HCT116 (cell line): ENCODE data around the gene INSR. TPM values are rescaled to one million over a fixed set of nuclear protein-coding genes. Genes with fewer than 3 reads are reported as not detected.

Source experiments
- ATAC-seq: fragments of 200-7000 bp; cut with Tn5 transposase; 2 replicates; pipeline ENCODE4 v1.9.1; 2020; ENCODE audit warnings: mild to moderate bottlenecking, moderate library complexity
- BruUV-seq: library from RNA; stranded (reverse); fragments of 400-500 nt; replicated peaks from 2 replicates; lab custom pipeline; 2021; lab: Mats Ljungman, UMichigan
- CTCF ChIA-PET: fragments of 300-600 bp; sonication (Branson Sonifier 250); formaldehyde crosslinking; loops from one replicate; lab custom pipeline; 2021; ENCODE audit warnings: antibody characterized with exemption; lab: Charles Lee
- POLR2A ChIA-PET: fragments of 300-600, 350-600 bp; sonication (Branson Sonifier 250); formaldehyde crosslinking; loops from one replicate; lab custom pipeline; 2021; ENCODE audit warnings: antibody characterized with exemption; lab: Charles Lee
- RAD21 ChIA-PET, 2 experiments: fragments of 300-600 bp; sonication (Branson Sonifier 250); formaldehyde crosslinking; loops; one replicate each; lab custom pipeline; 2023; ENCODE audit warnings: low total read pairs in 2 of 2; ENCODE audit not compliant: uncharacterized antibody in 2 of 2, unreplicated experiment in 2 of 2, low non-redundant PET in 1 of 2; lab: Charles Lee
- DNase-seq: peaks from one replicate; pipeline ENCODE4 v3.0.0-alpha.2; 2010; ENCODE audit warnings: low read depth, low spot score
- H2AFZ ChIP-seq: fragments of 200-600 bp; shearing (Covaris generic), sonication (generic); 2 replicates; pipeline ENCODE4 v1.6.1; 2017; ENCODE audit warnings: low read depth, mixed run types, mixed read lengths, antibody characterized with exemption, low read length; ENCODE audit not compliant: poor library complexity, severe bottlenecking
- H3K27ac ChIP-seq: 2 replicates; pipeline ENCODE4 v1.5.1; 2012; ENCODE audit warnings: low read depth, low read length
- H3K27me3 ChIP-seq: fragments of 200-600 bp; sonication (generic); 2 replicates; pipeline ENCODE4 v1.6.1; 2016; ENCODE audit warnings: mixed run types, low read length, mixed read lengths; ENCODE audit not compliant: insufficient read depth
- H3K36me3 ChIP-seq, 2 experiments: fragments of 200-500 bp in 1 of 2; fragments of 200-600 bp in 1 of 2; sonication (Bioruptor generic) in 1 of 2; sonication (generic) in 1 of 2; 2 replicates each; pipeline versions ENCODE4 v1.5.1 to v1.6.1; 2014 to 2016; ENCODE audit warnings: low read length in 2 of 2, inconsistent platforms in 1 of 2, mixed read lengths in 1 of 2, mixed run types in 1 of 2; ENCODE audit not compliant: insufficient read depth in 2 of 2, control insufficient read depth in 1 of 2
- H3K4me1 ChIP-seq, 2 experiments: fragments of 200-600 bp in 1 of 2; sonication (generic) in 1 of 2; 2 replicates each; pipeline versions ENCODE4 v1.5.1 to v1.6.1; 2012 to 2017; ENCODE audit warnings: low read length in 2 of 2, inconsistent platforms in 1 of 2, mild to moderate bottlenecking in 1 of 2, mixed read lengths in 1 of 2, mixed run types in 1 of 2, moderate library complexity in 1 of 2; ENCODE audit not compliant: insufficient read depth in 2 of 2, control insufficient read depth in 1 of 2
- H3K4me2 ChIP-seq: fragments of 200-600 bp; sonication (generic); 2 replicates; pipeline ENCODE4 v1.6.1; 2017; ENCODE audit warnings: mixed run types, low read length, mixed read lengths
- H3K4me3 ChIP-seq, 2 experiments: fragments of 200-600 bp in 1 of 2; sonication (generic) in 1 of 2; replicated peaks in 1 of 2; 2 replicates each; pipeline ENCODE4 v1.5.1; 2011 to 2016; ENCODE audit warnings: low read length in 2 of 2, control low read depth in 1 of 2, low read depth in 1 of 2, mild to moderate bottlenecking in 1 of 2, mixed read lengths in 1 of 2, mixed run types in 1 of 2
- H3K79me2 ChIP-seq: fragments of 200-600 bp; sonication (generic); 2 replicates; pipeline ENCODE4 v1.6.1; 2017; ENCODE audit warnings: mild to moderate bottlenecking, mixed run types, low read length, moderate library complexity, mixed read lengths; ENCODE audit not compliant: insufficient read depth
- H3K9ac ChIP-seq: fragments of 200-600 bp; sonication (generic); 2 replicates; pipeline ENCODE4 v1.6.1; 2016; ENCODE audit warnings: low read length, mixed read lengths
- H3K9me2 ChIP-seq: fragments of 200-600 bp; sonication (generic), shearing (Covaris generic); 2 replicates; pipeline ENCODE4 v1.6.1; 2017; ENCODE audit warnings: mixed run types, mild to moderate bottlenecking, moderate library complexity; ENCODE audit not compliant: insufficient read depth
- H3K9me3 ChIP-seq, 2 experiments: fragments of 200-500 bp in 1 of 2; fragments of 200-600 bp in 1 of 2; sonication (Bioruptor generic) in 1 of 2; sonication (generic) in 1 of 2; 2 replicates each; pipeline ENCODE4 v1.6.1; 2014 to 2017; ENCODE audit warnings: low read length in 2 of 2, mixed read lengths in 2 of 2, inconsistent platforms in 1 of 2, low read depth in 1 of 2, mild to moderate bottlenecking in 1 of 2, mixed run types in 1 of 2, moderate library complexity in 1 of 2; ENCODE audit not compliant: control insufficient read depth in 1 of 2, insufficient read depth in 1 of 2
- H4K20me1 ChIP-seq: fragments of 200-600 bp; sonication (generic), shearing (Covaris generic); 2 replicates; pipeline ENCODE4 v1.6.1; 2017; ENCODE audit warnings: mixed run types, mild to moderate bottlenecking, moderate library complexity; ENCODE audit not compliant: insufficient read depth
- ATF3 ChIP-seq: IDR thresholded peaks from 2 replicates; pipeline ENCODE4 v1.6.1; 2012
- ELF1 ChIP-seq: IDR thresholded peaks from 2 replicates; pipeline ENCODE4 v1.6.1; 2012; ENCODE audit warnings: low read depth, borderline replicate concordance
- EZH2phosphoT487 ChIP-seq: fragments of 200-600 bp; IDR thresholded peaks from 2 replicates; pipeline ENCODE4 v1.6.1; 2018; ENCODE audit warnings: antibody characterized with exemption, borderline replicate concordance
- FOSL1 ChIP-seq: IDR thresholded peaks from 2 replicates; pipeline ENCODE4 v1.6.1; 2012; ENCODE audit warnings: low read depth
- JUND ChIP-seq: IDR thresholded peaks from 2 replicates; pipeline ENCODE4 v1.6.1; 2012
- POLR2A ChIP-seq: IDR thresholded peaks from 2 replicates; pipeline ENCODE4 v1.7.0; 2011; ENCODE audit warnings: borderline replicate concordance; ENCODE audit not compliant: insufficient read depth, insufficient read length; ENCODE audit errors: extremely low read depth
- REST ChIP-seq: IDR thresholded peaks from 2 replicates; pipeline ENCODE4 v1.6.1; 2012; ENCODE audit warnings: low read depth
- SP1 ChIP-seq: IDR thresholded peaks from 2 replicates; pipeline ENCODE4 v1.6.1; 2012; ENCODE audit warnings: low read depth
- SRF ChIP-seq: IDR thresholded peaks from 2 replicates; pipeline ENCODE4 v1.6.1; 2012; ENCODE audit warnings: low read depth
- TCF7L2 ChIP-seq: IDR thresholded peaks from 2 replicates; pipeline ENCODE4 v1.7.0; 2011; ENCODE audit warnings: borderline replicate concordance, inconsistent platforms; ENCODE audit not compliant: insufficient read depth, insufficient read length; ENCODE audit errors: extremely low read depth
- ZBTB33 ChIP-seq: IDR thresholded peaks from 2 replicates; pipeline ENCODE4 v1.6.1; 2011; ENCODE audit warnings: mild to moderate bottlenecking, low read length, moderate library complexity; ENCODE audit not compliant: insufficient replicate concordance; ENCODE audit errors: extremely low read depth
- ZFX ChIP-seq: fragments of 450-650 bp; IDR thresholded peaks from 2 replicates; pipeline ENCODE4 v1.6.1; 2017
- intact Hi-C: fragments of 100-400 bp; cut with micrococcal nuclease; formaldehyde crosslinking; loops from 2 replicates; pipeline ENCODE4 v1.10.0; 2022
- total RNA-seq: library from RNA; stranded (reverse); gene quantifications from one replicate; pipeline ENCODE4 v1.2.1, GENCODE V29; 2021; ENCODE audit not compliant: unreplicated experiment
- TF ChIP-seq, protein P1 (sequence below): IDR thresholded peaks from 2 replicates; pipeline ENCODE4 v1.6.1; 2012

The INSR gene
- total RNA-seq, 1 experiment from 2014 or later, result 25.4 TPM

DNA sequence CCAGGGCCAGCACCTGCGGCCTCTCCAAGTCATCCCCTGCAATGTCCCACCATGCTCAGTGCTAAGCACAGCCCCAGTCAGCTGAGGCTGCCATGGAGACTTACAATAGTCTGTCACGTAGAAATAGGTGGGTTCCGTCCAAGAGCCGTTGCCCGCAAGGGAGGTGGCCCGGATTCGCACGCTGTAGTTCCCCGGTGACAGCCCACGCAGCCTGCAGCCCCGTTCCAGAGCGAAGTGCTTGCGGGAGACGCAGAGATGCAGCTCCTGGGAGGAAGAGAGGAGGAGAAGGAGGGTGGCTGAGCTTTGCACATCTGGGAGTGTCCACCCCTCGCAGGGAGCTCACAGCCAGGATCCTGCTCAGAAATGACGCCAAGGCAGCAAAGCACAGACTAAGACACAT lies 162.2 kb downstream of the INSR start:
- Histone ChIP-seq H3K4me2 (no peak overlapping the region), H4K20me1 (no peaks in the 10 kb centered on the region), H3K9me3 (no peaks in the 10 kb centered on the region), H3K27ac (no peak overlapping the region)
- no TSS peak for BruUV-seq
- intact Hi-C loops, result no loop called here
- POLR2A ChIA-PET, result no interaction called here
- no peak for ATAC-seq
- TF ChIP-seq REST (no peak), EZH2phosphoT487 (no peak), ATF3 (no peak), SRF (no peak), ELF1 (no peak), TCF7L2 (no peak), ZBTB33 (no peak), FOSL1 (no peak), JUND (no peak), POLR2A (no peak), ZFX (no peak), SP1 (no peak)
- TF ChIP-seq, protein P1, sequence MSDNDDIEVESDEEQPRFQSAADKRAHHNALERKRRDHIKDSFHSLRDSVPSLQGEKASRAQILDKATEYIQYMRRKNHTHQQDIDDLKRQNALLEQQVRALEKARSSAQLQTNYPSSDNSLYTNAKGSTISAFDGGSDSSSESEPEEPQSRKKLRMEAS, result no peak
- TF ChIP-seq, all 23 proteins: peak for 0
- Histone ChIP-seq H3K36me3 (no peaks in the 10 kb centered on the region), H3K79me2 (no peaks in the 10 kb centered on the region), H2AFZ (no peak overlapping the region), H3K27me3 (no peaks in the 10 kb centered on the region), H3K4me3 (no peak overlapping the region), H3K9me2 (no peaks in the 10 kb centered on the region), H3K4me1 (peaks cover 15 to 19% of the 10 kb centered on the region in 2 experiments), H3K9ac (no peak overlapping the region)
- CTCF ChIA-PET, result no interaction called here
- RAD21 ChIA-PET, result no interaction called here
- DNase-seq, result no peak
